KOPT-K1 (cell line): ENCODE results near the gene RABAC1.

ENCODE experiments used
- H3K27ac ChIP-seq: fragments of 200-600 bp; sonication (generic); 2 replicates; pipeline ENCODE4 v1.5.1; 2016; ENCODE audit warnings: antibody characterized with exemption, mild to moderate bottlenecking, low read depth, low read length; ENCODE audit not compliant: poor library complexity, severe bottlenecking
- H3K36me3 ChIP-seq: fragments of 200-600 bp; sonication (generic); 2 replicates; pipeline ENCODE4 v1.5.1; 2017; ENCODE audit warnings: antibody characterized with exemption, mild to moderate bottlenecking, low read length, moderate library complexity; ENCODE audit not compliant: insufficient read depth
- H3K9me3 ChIP-seq: fragments of 200-600 bp; sonication (generic); 2 replicates; pipeline ENCODE4 v1.5.1; 2017; ENCODE audit warnings: antibody characterized with exemption, low read length, mild to moderate bottlenecking; ENCODE audit not compliant: insufficient read depth, poor library complexity, severe bottlenecking

Gene RABAC1

GRCh38 chr19:41930926-41931592, 28.1 kb downstream of the RABAC1 start:
- no peaks in the 10 kb centered on the region for H3K36me3 ChIP-seq
- H3K9me3 ChIP-seq: no peaks in the 10 kb centered on the region
- no peak overlapping the region for H3K27ac ChIP-seq

GRCh38 chr19:41930322-41930722, 28.8 kb downstream of the RABAC1 start:
- no peak overlapping the region for H3K27ac ChIP-seq
- H3K9me3 ChIP-seq: no peaks in the 10 kb centered on the region
- no peaks in the 10 kb centered on the region for H3K36me3 ChIP-seq

DNA sequence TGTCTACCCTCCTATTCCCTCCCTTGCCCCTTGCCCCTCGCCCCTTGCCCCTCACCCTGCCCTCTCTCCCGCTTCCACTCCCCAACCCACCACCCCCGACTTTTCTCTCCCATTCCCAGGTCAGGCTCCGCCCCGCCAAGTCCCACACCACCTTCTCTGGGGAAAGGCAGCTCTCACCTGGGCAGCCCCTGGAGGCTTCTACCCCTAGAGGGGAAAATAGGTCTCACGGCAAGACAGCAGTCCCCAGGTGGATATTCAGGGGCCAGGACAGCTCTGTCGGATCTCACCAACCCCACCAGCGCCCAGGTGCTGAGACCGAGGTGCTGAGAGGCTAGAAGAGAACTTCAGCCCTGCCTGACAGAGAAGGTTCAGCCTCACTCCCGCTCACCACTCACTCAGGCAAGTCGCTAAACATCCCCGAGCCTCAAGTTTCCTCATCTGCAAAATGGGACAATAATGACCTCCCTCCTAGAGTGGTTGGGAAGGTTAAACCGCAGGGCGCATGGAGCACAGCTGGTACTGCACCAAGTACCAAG, 29.5 kb downstream of the RABAC1 start:
- no peaks in the 10 kb centered on the region for H3K36me3 ChIP-seq
- H3K27ac ChIP-seq: no peak overlapping the region
- H3K9me3 ChIP-seq: no peaks in the 10 kb centered on the region

DNA sequence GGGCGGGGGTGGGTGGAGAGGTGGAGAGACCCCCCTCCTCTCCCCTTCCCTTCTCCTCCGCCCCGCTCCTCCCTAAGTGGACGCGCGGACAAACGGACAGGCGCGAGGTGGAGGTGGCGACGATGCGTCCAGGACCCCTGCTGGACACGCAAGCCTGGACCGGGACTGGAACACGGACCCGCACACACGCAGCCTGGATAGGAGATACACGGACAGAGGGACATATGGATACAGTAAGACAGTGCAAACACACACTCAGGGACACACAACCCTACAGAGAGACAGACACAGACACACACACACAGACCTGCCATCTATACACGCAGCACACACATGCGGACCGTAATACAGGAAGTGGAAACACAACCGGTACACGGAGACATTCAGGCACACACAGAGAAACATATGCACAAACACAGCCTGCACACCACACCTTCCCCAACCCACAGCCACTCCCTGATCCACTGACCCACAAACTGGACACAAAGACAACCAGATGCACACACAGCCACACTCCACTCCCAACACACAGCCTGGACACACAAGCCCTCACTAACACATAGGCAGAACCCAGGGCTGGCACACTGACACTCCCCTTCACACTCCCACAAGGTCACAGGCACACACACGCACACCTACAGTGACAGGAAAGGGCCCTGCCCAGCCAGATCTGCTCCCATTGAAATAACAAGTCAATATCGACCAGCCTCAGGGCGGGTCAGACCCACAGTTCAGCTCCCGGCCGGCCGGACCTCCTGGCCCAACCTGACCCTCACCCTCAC, 30.2 kb downstream of the RABAC1 start:
- H3K27ac ChIP-seq: no peak overlapping the region
- no peaks in the 10 kb centered on the region for H3K9me3 ChIP-seq
- no peaks in the 10 kb centered on the region for H3K36me3 ChIP-seq

DNA sequence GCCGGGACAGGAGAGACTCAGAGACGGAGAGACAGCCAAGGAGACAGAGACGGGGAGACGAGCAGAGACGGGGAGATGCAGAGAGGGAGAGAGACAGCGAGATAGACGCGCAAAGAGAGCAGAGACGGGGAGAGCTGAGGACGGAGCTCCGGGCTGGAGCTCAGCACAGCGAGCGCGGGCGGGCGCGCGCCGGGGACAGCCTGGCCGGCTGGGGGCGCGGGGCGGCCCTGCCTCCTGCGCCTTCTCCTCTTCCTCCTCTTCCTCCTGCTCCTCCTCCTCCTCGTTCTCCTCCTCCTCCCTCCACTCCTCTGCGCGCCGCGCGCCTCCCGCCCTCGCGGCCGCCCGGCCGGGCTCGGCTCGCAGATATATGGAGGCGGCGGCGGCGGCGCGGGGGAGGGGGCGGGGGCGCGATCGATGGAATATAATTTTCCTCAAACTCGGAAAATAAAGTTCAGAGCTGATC, 30.9 kb downstream of the RABAC1 start, which contains the start of gene ERFL:
TSS of gene ERFL (minus strand) at position 229 of the 463 bp plus-strand sequence. CDS start 15,530 bp downstream, outside the sequence.
- no peak within 1 kb of the TSS for H3K27ac ChIP-seq
- no peaks in the 10 kb centered on the region for H3K36me3 ChIP-seq
- H3K9me3 ChIP-seq: no peaks in the 10 kb centered on the region

- no peaks in the 10 kb centered on the region for H3K36me3 ChIP-seq
- no peak overlapping the region for H3K27ac ChIP-seq
- H3K9me3 ChIP-seq: no peaks in the 10 kb centered on the region
Observed at GRCh38 chr19:41927497-41928192, 31.5 kb downstream of the RABAC1 start.

- Histone ChIP-seq H3K9me3 (no peaks in the 10 kb centered on the region), H3K36me3 (no peaks in the 10 kb centered on the region), H3K27ac (no peak overlapping the region)
Observed at GRCh38 chr19:41926763-41927496, 32.2 kb downstream of the RABAC1 start.

- Histone ChIP-seq H3K27ac (no peak overlapping the region), H3K36me3 (no peaks in the 10 kb centered on the region), H3K9me3 (no peaks in the 10 kb centered on the region)
Observed at GRCh38 chr19:41926028-41926762, 32.9 kb downstream of the RABAC1 start.

DNA sequence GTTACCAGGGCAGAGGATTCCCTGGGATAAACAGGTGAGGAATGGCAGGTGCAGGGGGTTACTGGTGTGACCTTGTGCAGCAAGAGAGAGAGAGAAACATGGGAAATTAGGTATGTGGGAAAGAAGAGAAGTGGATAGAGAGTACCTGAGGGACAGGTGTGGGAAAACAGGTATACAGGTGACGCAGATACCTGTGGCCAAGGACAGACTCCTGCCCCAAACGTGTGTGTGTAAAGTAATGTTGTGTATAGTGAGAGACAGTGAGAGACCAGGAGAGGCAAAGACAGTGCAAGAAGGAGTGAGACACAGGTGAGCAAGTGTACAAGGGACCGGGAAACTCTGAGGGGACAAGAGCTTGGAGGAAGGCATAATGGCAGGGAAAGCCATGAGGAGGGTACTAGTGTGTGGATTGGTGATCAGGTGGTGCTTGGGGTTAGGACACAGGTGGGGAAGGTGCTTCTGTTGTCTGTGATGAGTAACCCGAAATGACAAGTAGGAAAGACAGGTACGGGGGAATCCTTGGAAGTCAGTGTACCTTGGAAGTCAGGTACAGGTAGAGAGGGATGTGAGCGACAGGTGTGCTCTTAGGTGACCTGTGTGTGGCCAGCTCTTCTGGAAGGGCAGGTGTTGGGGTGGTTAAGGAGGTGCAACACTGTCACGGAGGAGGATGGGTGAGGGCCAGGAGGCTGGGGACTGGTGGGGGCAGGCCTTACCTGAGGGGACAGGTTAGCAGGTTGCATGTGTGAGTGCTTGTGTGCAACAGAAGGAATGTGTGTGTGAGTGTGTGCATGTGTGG, 33.7 kb downstream of the RABAC1 start:
- Histone ChIP-seq H3K27ac (no peak overlapping the region), H3K9me3 (no peaks in the 10 kb centered on the region), H3K36me3 (no peaks in the 10 kb centered on the region)

DNA sequence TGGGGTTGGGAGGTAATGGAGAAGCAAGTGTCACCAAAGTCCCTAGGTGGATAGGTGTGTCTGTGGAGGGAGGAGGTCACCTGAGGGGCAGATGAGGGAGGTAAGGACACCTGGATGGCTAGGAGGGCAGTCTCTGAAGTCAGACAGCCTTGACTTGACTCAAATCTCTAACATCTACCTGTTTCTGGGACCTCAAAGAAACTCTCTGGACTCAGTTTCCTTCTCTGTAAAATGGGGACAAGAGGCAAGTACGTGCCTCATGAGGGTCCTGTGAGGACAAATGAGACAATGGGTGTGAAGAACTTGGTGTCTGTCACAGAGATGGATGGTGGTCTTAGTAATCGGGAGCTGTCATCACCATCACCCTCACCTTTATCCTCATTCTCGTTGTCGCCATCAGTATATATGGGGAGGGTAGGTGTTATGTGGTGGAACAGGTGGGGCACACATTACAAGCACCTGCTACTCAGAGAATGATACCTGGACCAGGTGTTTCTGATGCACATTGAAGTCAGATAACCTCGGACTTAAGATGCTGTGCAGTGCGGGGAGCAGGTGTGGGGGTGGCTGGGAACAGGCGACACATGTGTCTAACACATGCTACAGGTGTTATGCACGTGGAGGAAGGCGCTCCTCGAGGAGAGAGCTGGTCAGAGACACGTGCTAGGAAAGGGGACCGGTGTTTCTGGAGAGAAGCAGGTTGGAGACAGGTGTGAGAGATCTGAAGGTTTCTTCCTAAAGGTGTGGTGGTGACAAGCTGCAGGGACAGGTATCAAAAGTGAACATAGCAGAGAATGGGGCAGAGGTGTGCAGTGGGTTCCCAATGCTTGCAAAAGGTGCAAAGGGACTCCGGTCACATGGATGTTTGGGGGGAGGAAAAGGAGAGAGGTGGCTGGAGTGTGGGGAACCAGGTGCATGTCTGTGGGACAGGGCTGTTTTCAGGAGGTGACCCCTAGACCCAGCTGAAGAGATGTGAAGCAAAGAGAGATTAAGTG, 34.7 kb downstream of the RABAC1 start:
- no peak overlapping the region for H3K27ac ChIP-seq
- H3K9me3 ChIP-seq: no peaks in the 10 kb centered on the region
- H3K36me3 ChIP-seq: no peaks in the 10 kb centered on the region

GRCh38 chr19:41923045-41923788, 35.9 kb downstream of the RABAC1 start:
- Histone ChIP-seq H3K36me3 (no peaks in the 10 kb centered on the region), H3K27ac (no peak overlapping the region), H3K9me3 (no peaks in the 10 kb centered on the region)

- Histone ChIP-seq H3K36me3 (no peaks in the 10 kb centered on the region), H3K9me3 (no peaks in the 10 kb centered on the region), H3K27ac (no peak overlapping the region)
Observed at GRCh38 chr19:41922585-41922984, 36.5 kb downstream of the RABAC1 start.
